H1 (cell line): ENCODE results near the gene SMOC2. TPM values are rescaled to one million over a fixed set of nuclear protein-coding genes. Genes with fewer than 3 reads are reported as not detected.

Experiments
- CHD2 ChIP-seq: IDR thresholded peaks from 2 replicates; pipeline ENCODE4 v1.6.1; 2012; ENCODE audit warnings: low read length, improper control_type of control experiment
- CHD7 ChIP-seq: fragments of 300-600 bp; sonication (generic); IDR thresholded peaks from 2 replicates; pipeline ENCODE4 v1.7.1; 2012; ENCODE audit warnings: low read length, moderate library complexity, mild to moderate bottlenecking, inconsistent platforms; ENCODE audit not compliant: insufficient replicate concordance
- GTF2F1 ChIP-seq: IDR thresholded peaks from 2 replicates; pipeline ENCODE4 v1.6.1; 2012; ENCODE audit warnings: low read depth, low read length, improper control_type of control experiment, borderline replicate concordance
- JUN ChIP-seq: IDR thresholded peaks from 2 replicates; pipeline ENCODE4 v1.6.1; 2011; ENCODE audit warnings: low read depth, mild to moderate bottlenecking, improper control_type of control experiment, low read length
- JUND ChIP-seq: IDR thresholded peaks from 2 replicates; pipeline ENCODE4 v1.6.1; 2011; ENCODE audit warnings: mild to moderate bottlenecking, improper control_type of control experiment, low read length
- KDM1A ChIP-seq: fragments of 200-600, 300-600 bp; sonication (generic); IDR thresholded peaks from 2 replicates; pipeline ENCODE4 v1.7.1; 2016; ENCODE audit warnings: mild to moderate bottlenecking, low read length, borderline replicate concordance
- MAFK ChIP-seq: IDR thresholded peaks from 2 replicates; pipeline ENCODE4 v1.6.1; 2012; ENCODE audit warnings: low read depth, mild to moderate bottlenecking, improper control_type of control experiment, low read length
- RAD21 ChIP-seq, 2 experiments: IDR thresholded peaks in 1 of 2; conservative IDR thresholded peaks in 1 of 2; 2 replicates each; pipeline ENCODE4 v1.6.1; 2011; ENCODE audit warnings: low read depth in 2 of 2, low read length in 2 of 2, improper control_type of control experiment in 1 of 2, inconsistent platforms in 1 of 2, mild to moderate bottlenecking in 1 of 2, moderate library complexity in 1 of 2
- RBBP5 ChIP-seq: IDR thresholded peaks from 2 replicates; pipeline ENCODE4 v1.7.1; 2012; ENCODE audit warnings: low read depth, mild to moderate bottlenecking, inconsistent platforms, low read length, moderate library complexity, borderline replicate concordance
- SIX5 ChIP-seq: IDR thresholded peaks from 2 replicates; pipeline ENCODE4 v1.6.1; 2011; ENCODE audit warnings: mild to moderate bottlenecking, low read depth, low read length
- SP1 ChIP-seq: IDR thresholded peaks from 2 replicates; pipeline ENCODE4 v1.6.1; 2011; ENCODE audit warnings: low read depth, low read length
- TBP ChIP-seq: IDR thresholded peaks from 2 replicates; pipeline ENCODE4 v1.6.1; 2011; ENCODE audit warnings: low read depth, low read length, improper control_type of control experiment
- ZNF274 ChIP-seq: IDR thresholded peaks from 2 replicates; pipeline ENCODE4 v1.7.0; 2012; ENCODE audit warnings: low read length, borderline replicate concordance; ENCODE audit errors: extremely low read depth
- polyA plus RNA-seq, 7 experiments: library from polyadenylated mRNA; depleted of rRNA in 3 of 7; stranded (reverse) in 5 of 7; unstranded in 2 of 7; fragments of >200 nt in 5 of 7; fragments of 200-250 nt in 2 of 7; gene quantifications; 1 replicate in 5 of 7; 2 replicates in 1 of 7; 4 replicates in 1 of 7; pipeline versions ENCODE4 v1.2.1 to v1.2.3, GENCODE V29; 2011 to 2013; ENCODE audit warnings: missing spikeins in 2 of 7, mixed read lengths in 2 of 7
- total RNA-seq: library from RNA; stranded (reverse); fragmentation: NEBNext Ultra II Directional; extraction: Animal tissue kit (Norgen Biotek cat#: 25700); gene quantifications from 2 replicates; pipeline ENCODE4 v1.2.1, GENCODE V29; 2021

The SMOC2 gene
- total and polyA plus RNA-seq, 2 of the 8 experiments (the other 6 are each of a cell fraction or from before 2014, with no cell fraction given), result 7.7 to 8.5 TPM

DNA sequence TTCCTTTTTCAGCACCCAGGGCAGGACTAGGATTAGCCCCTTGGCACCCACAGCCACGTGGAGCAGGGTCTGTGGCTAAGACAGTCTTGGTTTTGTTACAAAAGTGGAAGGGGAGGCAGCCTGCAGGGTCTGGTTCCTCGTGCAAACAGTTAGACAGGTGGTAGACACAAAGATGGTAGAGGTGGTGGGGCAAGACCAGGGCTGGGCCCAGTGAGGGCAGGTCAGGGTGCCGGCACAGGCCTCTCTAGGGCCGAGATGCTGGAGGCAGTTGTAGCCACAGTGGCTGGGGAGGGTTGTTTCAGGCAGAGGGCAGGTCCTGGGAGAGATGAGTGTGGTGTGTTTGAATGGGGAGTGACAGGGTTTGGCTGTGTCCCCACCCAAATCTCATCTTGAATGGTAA, 161.6 kb downstream of the SMOC2 start (continued):
- TF ChIP-seq CHD7, result no peak
- no peak for TF ChIP-seq SP1
- no peak for TF ChIP-seq JUN
- no peak for TF ChIP-seq TBP
- TF ChIP-seq CHD2, result no peak
- no peak for TF ChIP-seq GTF2F1
- TF ChIP-seq JUND, result no peak
- TF ChIP-seq SIX5, result no peak
- TF ChIP-seq MAFK, result no peak
- TF ChIP-seq RBBP5, result no peak
- TF ChIP-seq ZNF274, result no peak
- TF ChIP-seq RAD21 (IDR thresholded peaks at IDR 0.05 in 1 of 2, conservative IDR thresholded peaks at IDR 0.05 in 1 of 2; ENCODE audit: low read depth in 2 of 2, low read length in 2 of 2), result no peak
- no peak for TF ChIP-seq KDM1A
